GM21515 (cell line): ENCODE measurements around the gene SAMD4B.

Source experiments
- ATAC-seq: cut with Tn5 transposase; IDR thresholded peaks from one replicate; pipeline ENCODE4 v1.9.1; 2021; ENCODE audit not compliant: unreplicated experiment

The SAMD4B gene

DNA sequence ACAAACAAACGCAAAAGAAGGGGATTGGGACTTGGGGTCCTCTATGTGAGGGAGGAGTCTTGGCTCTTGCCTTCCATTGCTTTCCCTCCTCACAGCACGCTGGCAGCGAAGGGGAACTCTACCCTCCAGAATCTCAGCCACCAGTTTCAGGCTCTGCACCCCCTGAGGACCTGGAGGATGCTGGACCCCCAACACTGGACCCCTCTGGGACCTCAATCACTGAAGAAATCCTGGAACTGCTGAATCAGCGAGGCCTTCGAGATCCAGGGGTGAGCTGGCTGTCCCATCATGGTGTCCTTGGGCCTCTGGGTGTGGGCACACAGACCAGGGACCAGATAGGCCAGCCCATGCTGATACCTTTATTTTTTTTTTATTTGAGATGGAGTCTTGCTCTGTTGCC lies 79.8 kb downstream of the SAMD4B start:
- ATAC-seq = no peak

DNA sequence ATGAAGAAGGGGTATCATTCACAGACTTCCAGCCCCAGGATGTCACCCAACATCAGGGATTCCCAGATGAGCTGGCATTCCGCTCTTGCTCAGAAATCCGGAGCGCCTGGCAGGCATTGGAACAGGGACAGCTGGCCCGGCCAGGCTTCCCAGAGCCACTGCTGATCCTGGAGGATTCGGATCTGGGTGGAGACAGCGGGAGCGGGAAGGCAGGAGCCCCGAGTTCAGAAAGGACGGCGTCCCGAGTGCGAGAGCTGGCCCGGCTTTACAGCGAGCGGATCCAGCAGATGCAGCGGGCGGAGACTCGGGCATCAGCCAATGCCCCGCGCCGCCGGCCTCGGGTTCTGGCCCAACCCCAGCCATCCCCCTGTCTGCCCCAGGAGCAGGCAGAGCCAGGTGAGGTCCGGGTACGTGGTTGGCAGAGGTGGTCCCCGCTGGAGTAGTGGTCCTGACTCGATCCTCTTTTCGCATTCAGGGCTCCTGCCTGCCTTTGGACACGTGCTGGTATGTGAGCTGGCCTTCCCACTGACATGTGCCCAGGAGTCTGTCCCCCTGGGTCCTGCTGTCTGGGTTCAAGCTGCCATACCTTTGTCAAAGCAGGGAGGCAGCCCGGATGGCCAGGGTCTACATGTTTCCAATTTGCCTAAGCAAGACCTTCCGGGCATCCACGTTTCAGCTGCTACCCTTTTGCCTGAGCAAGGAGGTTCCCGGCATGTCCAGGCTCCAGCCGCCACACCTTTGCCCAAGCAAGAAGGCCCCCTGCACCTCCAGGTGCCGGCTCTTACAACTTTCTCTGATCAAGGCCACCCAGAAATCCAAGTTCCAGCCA lies 81.3 kb downstream of the SAMD4B start:
- no peak for ATAC-seq

DNA sequence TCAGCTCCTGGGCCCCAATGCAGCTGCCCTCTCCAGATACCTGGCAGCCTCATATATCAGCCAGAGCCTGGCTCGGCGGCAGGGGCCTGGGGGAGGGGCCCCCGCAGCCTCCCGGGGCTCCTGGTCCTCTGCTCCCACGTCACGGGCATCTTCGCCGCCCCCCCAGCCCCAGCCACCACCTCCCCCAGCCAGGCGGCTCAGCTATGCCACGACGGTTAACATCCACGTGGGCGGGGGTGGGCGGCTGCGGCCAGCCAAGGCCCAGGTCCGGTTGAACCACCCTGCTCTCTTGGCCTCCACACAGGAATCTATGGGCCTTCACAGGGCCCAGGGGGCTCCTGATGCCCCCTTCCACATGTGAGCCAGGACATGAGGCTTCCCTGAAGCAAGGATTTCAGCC lies 82.7 kb downstream of the SAMD4B start:
- ATAC-seq = no peak

DNA sequence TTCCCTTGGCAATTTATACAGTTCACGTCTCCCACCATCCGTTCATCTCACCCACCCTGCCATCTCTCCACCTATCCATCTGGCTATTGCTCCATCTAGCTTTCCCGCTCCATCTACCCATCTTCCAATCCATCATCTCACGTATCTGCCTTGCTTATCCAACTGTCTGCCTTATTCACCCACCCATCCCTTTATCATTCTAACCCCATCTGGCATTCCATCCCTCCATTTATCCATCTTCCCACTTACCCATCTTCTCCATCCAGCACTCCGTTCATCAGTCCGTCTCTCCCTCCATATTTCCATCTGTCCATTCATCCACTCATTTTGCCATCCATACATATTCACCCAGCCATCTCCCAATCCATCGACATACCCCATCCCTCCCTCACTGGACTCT lies 83.5 kb downstream of the SAMD4B start:
- no peak for ATAC-seq

DNA sequence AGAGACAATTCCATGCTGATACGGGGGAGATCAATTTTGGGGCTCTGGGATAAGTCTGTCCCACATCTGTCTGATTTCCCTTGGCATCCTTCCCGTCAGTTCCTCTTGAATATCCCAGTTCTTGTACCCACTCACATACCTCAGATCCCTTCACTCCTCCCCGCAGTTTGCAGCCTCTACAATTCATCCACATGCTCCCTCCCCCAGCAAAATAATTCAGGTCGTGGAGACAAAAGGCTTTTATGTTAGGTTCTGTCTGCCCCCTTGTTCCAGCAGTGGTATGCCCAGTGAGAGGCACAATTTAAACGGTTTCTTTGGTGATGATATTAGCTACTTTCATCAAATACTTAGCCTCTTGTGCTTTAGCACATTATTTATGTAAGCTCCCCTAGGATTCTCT lies 83.9 kb downstream of the SAMD4B start:
- no peak for ATAC-seq

DNA sequence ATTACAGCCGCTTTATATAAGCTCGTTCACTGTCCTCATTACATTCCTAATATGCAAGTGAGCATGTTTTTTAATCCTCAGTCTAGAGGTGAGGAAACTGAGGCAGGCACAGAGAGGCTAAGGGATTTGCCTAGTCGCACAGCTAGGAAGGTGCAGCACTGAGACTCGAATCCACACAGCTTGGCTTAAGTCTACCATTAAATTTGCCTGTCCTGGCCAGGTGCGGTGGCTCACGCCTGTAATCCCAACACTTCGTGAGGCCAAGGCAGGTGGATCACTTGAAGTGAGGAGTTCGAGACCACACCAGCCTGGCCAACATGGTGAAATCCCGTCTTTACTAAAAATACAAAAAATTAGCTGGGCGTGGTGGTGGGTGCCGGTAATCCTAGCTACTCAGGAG lies 85.5 kb downstream of the SAMD4B start:
- ATAC-seq = no peak

DNA sequence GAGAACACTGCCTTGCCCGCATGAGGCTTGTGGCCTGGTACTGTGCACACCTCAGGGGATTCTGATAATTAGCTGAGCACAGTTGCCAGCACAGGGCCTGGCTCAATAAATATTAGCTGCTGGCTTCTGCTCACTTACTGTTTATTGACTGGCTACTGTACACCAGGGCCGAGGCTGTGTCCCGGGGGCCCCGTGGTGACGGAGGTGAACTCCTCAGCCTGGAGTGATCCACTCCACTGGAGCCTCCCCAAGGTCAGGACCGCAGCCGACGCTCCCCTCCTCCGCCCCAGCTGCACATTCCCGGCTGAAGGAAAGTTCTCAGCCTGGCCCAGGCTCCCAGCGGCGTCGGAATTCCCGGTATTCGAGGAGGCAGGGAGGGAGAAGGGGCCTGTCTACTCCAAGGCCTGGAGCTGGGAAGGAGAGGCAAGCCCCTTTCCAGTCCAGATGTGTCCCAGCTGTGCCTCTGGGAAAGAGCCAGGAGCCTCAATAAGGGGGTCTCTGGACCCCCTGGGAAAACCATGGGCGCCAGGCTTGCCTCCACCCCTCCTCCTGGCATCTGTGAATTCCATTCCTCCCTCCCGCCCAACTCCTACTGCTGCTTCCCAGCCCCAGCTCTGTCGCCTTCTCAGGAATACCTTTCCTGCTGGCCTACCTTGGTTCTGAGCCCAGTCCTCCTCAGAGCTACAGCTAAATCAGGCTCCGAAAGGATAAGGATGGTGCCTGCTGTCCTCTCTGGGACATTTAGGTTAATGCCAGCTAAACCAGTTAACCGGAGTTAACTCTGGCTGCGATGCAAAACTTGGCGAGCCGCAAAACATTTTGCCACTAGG lies 86.3 kb downstream of the SAMD4B start:
- no peak for ATAC-seq

DNA sequence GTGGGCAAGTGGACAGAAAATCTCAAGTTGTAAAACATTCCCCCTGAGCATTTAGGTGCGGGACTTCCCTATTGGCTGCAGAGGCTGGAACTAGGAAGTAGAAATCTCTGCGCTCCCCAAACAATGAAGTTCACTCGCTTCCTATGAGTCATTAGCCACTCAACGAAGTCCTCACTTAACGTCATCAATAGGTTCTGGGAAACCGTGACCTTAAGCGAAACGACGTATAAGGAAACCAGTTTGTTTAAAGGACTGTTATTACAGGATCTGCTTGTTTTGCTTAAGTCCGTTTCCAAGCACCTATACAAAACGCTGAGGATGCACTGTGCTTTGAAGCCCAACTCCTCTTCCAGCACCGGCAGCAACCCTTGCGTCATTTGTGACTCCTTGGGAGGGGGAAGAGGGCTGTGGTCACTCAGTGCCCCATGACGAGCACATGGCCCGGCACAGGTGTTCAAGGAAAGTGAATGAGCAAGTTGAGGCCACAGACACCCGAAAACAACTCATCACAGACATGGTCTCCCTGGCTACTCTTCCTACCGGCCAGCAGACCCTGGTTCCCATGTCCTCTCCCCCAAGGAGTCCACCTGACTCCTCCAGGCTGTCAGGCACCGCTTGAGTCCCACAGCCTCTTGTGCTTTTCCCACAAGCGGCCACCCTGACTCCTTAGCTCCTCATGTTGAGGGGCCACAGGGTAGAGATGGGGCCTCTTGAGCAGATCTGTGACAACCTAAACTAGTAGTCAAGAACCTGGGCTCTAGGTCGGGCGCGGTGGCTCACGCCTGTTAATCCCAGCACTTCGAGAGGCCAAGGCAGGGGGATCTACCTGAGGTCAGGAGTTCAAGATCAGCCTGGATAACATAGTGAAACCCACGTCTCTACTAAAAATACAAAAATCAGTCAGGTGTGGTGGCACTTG lies 88.7 kb downstream of the SAMD4B start:
- ATAC-seq = no peak

DNA sequence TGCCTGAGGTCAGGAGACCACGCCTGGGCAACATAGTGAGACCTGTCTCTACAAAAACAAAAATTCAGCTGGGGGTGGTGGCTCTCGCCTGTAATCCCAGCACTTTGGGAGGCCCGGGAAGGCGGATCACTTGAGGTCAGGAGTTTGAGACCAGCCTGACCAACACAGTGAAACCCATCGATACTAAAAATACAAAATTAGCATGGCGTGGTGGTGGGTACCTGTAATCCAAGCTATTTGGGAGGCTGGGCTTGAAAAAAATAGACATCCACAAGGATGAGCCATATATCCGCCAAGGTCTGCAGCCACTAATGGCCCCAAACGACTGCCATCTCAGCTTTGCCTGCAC lies 90.4 kb downstream of the SAMD4B start:
- no peak for ATAC-seq

DNA sequence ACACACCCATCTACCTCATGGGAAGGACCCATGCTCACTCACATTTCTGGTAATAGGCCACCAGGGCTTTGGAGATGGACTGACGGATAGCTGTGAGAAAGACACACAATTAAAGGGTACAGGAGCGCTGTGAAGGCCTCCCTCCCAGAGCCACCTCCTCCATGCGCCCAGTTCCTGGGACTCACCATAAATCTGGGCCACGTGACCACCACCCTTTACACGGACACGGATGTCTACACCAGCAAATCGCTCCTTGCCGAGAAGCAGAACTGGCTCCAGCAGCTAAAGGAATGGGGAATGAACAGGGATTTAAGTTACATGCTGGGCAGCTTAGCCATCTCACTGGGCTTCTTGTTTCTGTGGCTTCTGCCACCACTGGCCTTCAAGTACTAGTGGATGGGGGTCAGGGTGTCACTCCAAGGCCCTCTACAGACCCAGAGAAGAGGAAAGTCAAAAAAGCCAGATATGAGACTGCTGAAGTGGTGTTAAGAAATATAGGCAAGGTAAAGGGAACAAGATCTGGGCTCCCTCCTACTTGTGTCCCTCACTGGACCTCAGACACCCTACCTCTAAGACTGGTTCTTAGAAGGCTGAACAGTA lies 91.4 kb downstream of the SAMD4B start:
- ATAC-seq = no peak

DNA sequence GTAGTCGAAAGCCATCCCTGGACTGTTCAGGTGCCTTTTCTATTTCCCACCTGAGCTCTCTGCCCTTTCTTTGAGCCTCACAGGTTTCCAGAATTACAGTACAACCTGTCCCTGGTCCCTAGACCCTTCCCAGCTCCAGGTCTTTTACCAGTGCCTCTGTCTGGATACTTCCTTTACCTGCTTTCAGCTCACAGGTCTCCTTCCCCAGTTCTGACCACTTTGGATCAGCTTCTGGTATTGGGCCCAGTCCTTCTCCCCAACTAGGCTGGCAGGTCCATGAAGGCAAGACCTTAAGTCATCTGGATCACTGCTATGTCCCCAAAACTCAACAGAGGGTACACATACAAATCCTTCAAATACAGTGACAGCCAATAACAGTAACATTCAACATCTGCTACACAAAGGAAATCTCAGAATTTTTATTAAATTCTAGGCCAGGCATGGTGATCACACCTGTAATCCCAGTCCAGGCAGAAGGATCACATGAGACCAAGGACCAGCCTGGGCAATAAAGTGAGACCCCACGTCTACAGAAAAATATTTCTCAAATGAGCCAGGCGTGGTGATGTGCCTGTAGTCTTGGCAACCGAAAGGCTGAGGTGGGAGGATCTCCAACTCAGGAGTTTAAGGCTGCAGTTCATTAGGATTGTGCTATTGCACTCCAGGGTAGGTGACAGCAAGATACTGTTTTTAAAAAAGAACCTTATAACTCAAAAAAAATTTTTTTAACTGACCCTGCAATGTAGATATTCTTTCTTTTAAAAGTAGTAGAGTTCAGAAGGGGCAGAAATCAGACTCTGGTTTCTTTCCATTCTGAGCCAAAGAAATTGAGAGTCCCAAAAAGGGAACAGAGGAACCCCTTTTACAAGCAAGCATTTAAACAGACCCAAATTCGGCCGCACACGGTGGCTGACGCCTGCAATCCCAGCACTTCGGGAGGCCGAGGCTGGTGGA lies 92.2 kb downstream of the SAMD4B start:
- no peak for ATAC-seq
